HUES6 (cell line): ENCODE data around the gene REPS1.
"Not testable (repeated sequence)": the region's sequence is repeated elsewhere in the genome, so short reads cannot be mapped to it uniquely, and the experiment has no call there.

ENCODE experiments used
- H3K27ac ChIP-seq: 2 replicates; pipeline ENCODE4 v1.7.0; 2013; ENCODE audit warnings: low read depth, mild to moderate bottlenecking, low read length, inconsistent platforms
- H3K27me3 ChIP-seq: 2 replicates; pipeline ENCODE4 v1.6.1; 2013; ENCODE audit warnings: low read length; ENCODE audit not compliant: control insufficient read depth, insufficient read depth
- H3K36me3 ChIP-seq: 2 replicates; pipeline ENCODE4 v1.6.1; 2013; ENCODE audit warnings: low read length; ENCODE audit not compliant: control insufficient read depth, insufficient read depth
- H3K4me1 ChIP-seq: 2 replicates; pipeline ENCODE4 v1.6.1; 2013; ENCODE audit warnings: low read length; ENCODE audit not compliant: control insufficient read depth, insufficient read depth
- H3K4me3 ChIP-seq: 2 replicates; pipeline ENCODE4 v1.5.1; 2013; ENCODE audit warnings: low read depth, low read length
- H3K9ac ChIP-seq: one replicate; pipeline ENCODE4 v1.6.1; 2013; ENCODE audit warnings: mild to moderate bottlenecking, low read length
- H3K9me3 ChIP-seq: 2 replicates; pipeline ENCODE4 v1.6.1; 2013; ENCODE audit warnings: low read depth, low read length; ENCODE audit not compliant: control insufficient read depth, insufficient read depth

Gene REPS1

GRCh38 chr6:138956244-138956924 lies 31.7 kb downstream of the REPS1 start:
- peaks cover 4% of the 10 kb centered on the region; the same call in 1 of the 2 replicates for H3K4me1 ChIP-seq
- no peaks in the 10 kb centered on the region for H3K27me3 ChIP-seq
- no peak overlapping the region; the same call in 1 of the 2 replicates for H3K27ac ChIP-seq
- H3K9ac ChIP-seq, result no peak overlapping the region
- H3K9me3 ChIP-seq, result no peaks in the 10 kb centered on the region
- H3K4me3 ChIP-seq, result no peak overlapping the region
- H3K36me3 ChIP-seq, result no peaks in the 10 kb centered on the region; the same call in 1 of the 2 replicates

- Histone ChIP-seq H3K27me3 (no peaks in the 10 kb centered on the region), H3K4me3 (no peak overlapping the region), H3K4me1 (peaks cover 4% of the 10 kb centered on the region; the same call in 1 of the 2 replicates), H3K9me3 (no peaks in the 10 kb centered on the region), H3K27ac (no peak overlapping the region), H3K36me3 (no peaks in the 10 kb centered on the region; the same call in 1 of the 2 replicates), H3K9ac (no peak overlapping the region)
Observed at GRCh38 chr6:138955262-138955661, 32.8 kb downstream of the REPS1 start.

GRCh38 chr6:138953451-138953850 lies 34.6 kb downstream of the REPS1 start:
- H3K4me3 ChIP-seq, result no peak overlapping the region
- H3K9me3 ChIP-seq, result no peaks in the 10 kb centered on the region
- no peak overlapping the region for H3K27ac ChIP-seq
- no peaks in the 10 kb centered on the region; the same call in 1 of the 2 replicates for H3K36me3 ChIP-seq
- no peaks in the 10 kb centered on the region for H3K27me3 ChIP-seq
- no peak overlapping the region for H3K9ac ChIP-seq
- peaks cover 17% of the 10 kb centered on the region; the same call in 1 of the 2 replicates for H3K4me1 ChIP-seq

- no peak overlapping the region for H3K27ac ChIP-seq
- H3K36me3 ChIP-seq, result peaks cover 20% of the 10 kb centered on the region
- no peak overlapping the region for H3K4me3 ChIP-seq
- H3K9me3 ChIP-seq, result no peaks in the 10 kb centered on the region
- H3K9ac ChIP-seq, result no peak overlapping the region
- H3K27me3 ChIP-seq, result no peaks in the 10 kb centered on the region
- peaks cover 12% of the 10 kb centered on the region; the same call in 1 of the 2 replicates for H3K4me1 ChIP-seq
Observed at GRCh38 chr6:138948546-138949179, 39.4 kb downstream of the REPS1 start.

GRCh38 chr6:138948004-138948403 lies 40.0 kb downstream of the REPS1 start:
- Histone ChIP-seq H3K4me1 (peaks cover 12% of the 10 kb centered on the region; the same call in 1 of the 2 replicates), H3K9me3 (no peaks in the 10 kb centered on the region), H3K27me3 (no peaks in the 10 kb centered on the region), H3K27ac (no peak overlapping the region), H3K4me3 (no peak overlapping the region), H3K36me3 (peaks cover 26% of the 10 kb centered on the region), H3K9ac (no peak overlapping the region)

- peaks cover 12% of the 10 kb centered on the region; the same call in 1 of the 2 replicates for H3K4me1 ChIP-seq
- H3K27me3 ChIP-seq, result no peaks in the 10 kb centered on the region
- H3K9ac ChIP-seq, result no peak overlapping the region
- H3K4me3 ChIP-seq, result no peak overlapping the region
- peaks cover 48% of the 10 kb centered on the region for H3K36me3 ChIP-seq
- no peaks in the 10 kb centered on the region for H3K9me3 ChIP-seq
- no peak overlapping the region for H3K27ac ChIP-seq
Observed at GRCh38 chr6:138945354-138945753, 42.7 kb downstream of the REPS1 start.

GRCh38 chr6:138944412-138944811 lies 43.6 kb downstream of the REPS1 start:
- Histone ChIP-seq H3K9ac (no peak overlapping the region), H3K27ac (peak overlapping the region; percentile 69; the same call in 1 of the 2 replicates), H3K36me3 (peaks cover 56% of the 10 kb centered on the region), H3K4me3 (no peak overlapping the region), H3K4me1 (peaks cover 8% of the 10 kb centered on the region; the same call in 1 of the 2 replicates), H3K9me3 (no peaks in the 10 kb centered on the region), H3K27me3 (no peaks in the 10 kb centered on the region)

- H3K4me1 ChIP-seq, result no peaks in the 10 kb centered on the region
- no peaks in the 10 kb centered on the region for H3K27me3 ChIP-seq
- peaks cover 3% of the 10 kb centered on the region; the same call in 1 of the 2 replicates for H3K9me3 ChIP-seq
- peaks cover 65% of the 10 kb centered on the region for H3K36me3 ChIP-seq
- H3K27ac ChIP-seq, result no peak overlapping the region
- H3K9ac ChIP-seq, result no peak overlapping the region
- H3K4me3 ChIP-seq, result no peak overlapping the region
Observed at GRCh38 chr6:138943089-138943625, 44.9 kb downstream of the REPS1 start.

- H3K27me3 ChIP-seq, H3K4me3 ChIP-seq, H3K9ac ChIP-seq, H3K4me1 ChIP-seq, H3K27ac ChIP-seq: not testable (repeated sequence)
- peaks cover 64% of the 10 kb centered on the region for H3K36me3 ChIP-seq
- peaks cover 13% of the 10 kb centered on the region for H3K9me3 ChIP-seq
Observed at GRCh38 chr6:138936873-138937272, 51.2 kb downstream of the REPS1 start.

GRCh38 chr6:138931660-138932059 lies 56.4 kb downstream of the REPS1 start:
- H3K4me1 ChIP-seq, result no peaks in the 10 kb centered on the region
- no peak overlapping the region for H3K4me3 ChIP-seq
- peaks cover under 1% of the 10 kb centered on the region; the same call in 1 of the 2 replicates for H3K9me3 ChIP-seq
- no peak overlapping the region for H3K9ac ChIP-seq
- H3K36me3 ChIP-seq, result peaks cover 46% of the 10 kb centered on the region
- H3K27ac ChIP-seq, result no peak overlapping the region
- no peaks in the 10 kb centered on the region for H3K27me3 ChIP-seq

- no peak overlapping the region for H3K4me3 ChIP-seq
- peaks cover 29% of the 10 kb centered on the region for H3K36me3 ChIP-seq
- no peak overlapping the region for H3K9ac ChIP-seq
- no peaks in the 10 kb centered on the region for H3K9me3 ChIP-seq
- H3K27me3 ChIP-seq, result no peaks in the 10 kb centered on the region
- H3K4me1 ChIP-seq, result no peaks in the 10 kb centered on the region
- no peak overlapping the region for H3K27ac ChIP-seq
Observed at GRCh38 chr6:138926579-138926978, 61.5 kb downstream of the REPS1 start.
